Keratinocyte (primary cell): ENCODE data around the gene SIGLEC14.

ENCODE experiments used
- CTCF ChIP-seq, 3 experiments: IDR thresholded peaks in 1 of 3; conservative IDR thresholded peaks in 1 of 3; optimal IDR thresholded peaks in 1 of 3; 2 replicates in 2 of 3; 3 replicates in 1 of 3; pipeline versions ENCODE3 to v1.5.1; 2011; ENCODE audit warnings: low read length in 3 of 3, mild to moderate bottlenecking in 3 of 3, moderate library complexity in 2 of 3, control low read depth in 1 of 3, inconsistent platforms in 1 of 3; ENCODE audit not compliant: insufficient read depth in 2 of 3; ENCODE audit errors: extremely low read depth in 1 of 3
- EZH2 ChIP-seq: IDR thresholded peaks from one replicate; pipeline ENCODE4 v1.6.1; 2012; ENCODE audit warnings: inconsistent platforms, mild to moderate bottlenecking, low read length, moderate library complexity

- TF ChIP-seq CTCF (optimal IDR thresholded peaks at IDR 0.05 in 1 of 3, IDR thresholded peaks at IDR 0.05 in 1 of 3, conservative IDR thresholded peaks at IDR 0.05 in 1 of 3; ENCODE audit: extremely low read depth in 1 of 3, insufficient read depth in 2 of 3, low read length in 3 of 3) (no peak), EZH2 (no peak)
These were observed 39.5 kb downstream of the SIGLEC14 start for GRCh38 chr19:51607077-51607476.
